GM21825 (cell line): ENCODE results near the gene KCNJ6.
"Not testable (repeated sequence)": the region's sequence is repeated elsewhere in the genome, so short reads cannot be mapped to it uniquely, and the experiment has no call there.

Experiments used
- ATAC-seq: cut with Tn5 transposase; IDR thresholded peaks from one replicate; pipeline ENCODE4 v1.9.1; 2021; ENCODE audit warnings: mild to moderate bottlenecking, moderate library complexity; ENCODE audit not compliant: unreplicated experiment

Gene KCNJ6

DNA sequence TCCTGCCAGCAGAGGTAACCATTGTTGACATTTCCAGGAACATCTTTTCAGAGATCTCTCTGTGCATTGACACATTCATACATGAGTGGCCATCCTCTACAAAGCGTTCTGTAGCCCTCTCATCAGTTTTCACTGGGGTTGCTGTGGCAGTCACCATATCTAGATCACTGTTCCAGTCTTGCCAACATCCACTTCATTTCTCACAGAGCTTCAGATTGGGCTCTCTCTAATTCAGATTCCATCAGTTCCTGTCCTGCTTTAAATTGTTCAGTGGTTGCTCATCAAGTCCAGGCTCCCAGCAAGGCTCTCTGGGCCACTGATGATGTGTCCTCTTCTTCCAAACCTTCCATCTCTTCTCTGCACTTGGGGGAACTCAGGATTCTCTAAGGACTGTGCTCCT lies 173.7 kb downstream of the KCNJ6 start:
- no peak for ATAC-seq

DNA sequence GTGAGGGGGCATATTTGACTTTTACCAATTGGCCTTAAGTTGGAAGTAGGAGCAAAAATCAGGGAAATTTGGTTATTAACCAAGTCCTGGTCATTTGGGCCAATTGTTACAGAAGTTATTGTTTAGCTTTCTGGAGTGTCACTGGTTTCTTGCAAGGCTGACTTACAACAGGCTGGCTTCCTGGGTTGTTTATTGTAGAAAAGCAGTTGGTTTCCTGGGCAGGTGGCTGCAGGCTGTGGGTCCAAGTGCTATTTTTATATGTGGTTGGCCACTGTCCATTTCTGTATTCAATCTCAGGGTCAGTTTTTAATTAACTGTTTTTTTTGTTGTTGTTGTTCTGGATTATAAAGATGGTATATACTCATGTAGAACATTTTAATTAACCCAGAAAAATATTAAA lies 174.1 kb downstream of the KCNJ6 start:
- ATAC-seq: no peak

DNA sequence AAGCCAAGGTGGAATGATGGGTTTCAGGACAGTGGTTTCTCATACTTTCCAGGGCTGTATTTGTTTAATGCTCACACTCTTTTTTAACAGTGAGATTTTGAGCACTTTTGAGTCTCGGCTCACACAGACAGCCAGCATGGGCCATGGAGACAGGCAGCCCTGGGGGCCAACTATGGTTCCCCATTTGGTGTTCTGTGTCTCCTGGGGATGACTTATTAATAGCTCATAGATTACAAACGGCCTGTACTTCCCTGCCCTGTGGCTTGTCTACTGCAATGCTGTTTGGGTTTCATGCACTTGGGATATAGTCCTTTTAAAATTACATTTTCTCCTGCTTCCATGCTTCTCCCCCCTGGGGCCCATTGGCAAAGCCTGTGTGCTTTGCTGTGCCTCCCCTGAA lies 178.3 kb downstream of the KCNJ6 start:
- ATAC-seq: no peak

DNA sequence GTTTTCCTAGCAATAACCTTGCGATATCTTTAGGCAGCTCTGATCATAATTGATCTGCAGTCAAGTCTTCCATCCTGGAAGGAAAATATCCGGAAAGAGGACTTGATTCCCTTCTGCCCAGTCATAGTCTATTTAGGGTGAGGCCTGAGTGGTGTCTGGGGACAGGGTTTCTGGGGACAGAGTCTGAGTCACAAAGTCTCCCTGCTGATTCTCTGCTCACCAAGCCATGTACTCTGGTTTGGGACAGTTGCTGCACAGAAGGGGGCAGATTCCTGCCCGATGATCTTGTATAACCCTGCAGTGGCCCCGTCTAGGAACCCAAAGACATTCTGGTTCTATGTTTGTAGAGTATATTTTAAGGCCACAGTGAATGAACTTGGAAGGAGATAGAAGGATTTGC lies 178.8 kb downstream of the KCNJ6 start:
- no peak for ATAC-seq

DNA sequence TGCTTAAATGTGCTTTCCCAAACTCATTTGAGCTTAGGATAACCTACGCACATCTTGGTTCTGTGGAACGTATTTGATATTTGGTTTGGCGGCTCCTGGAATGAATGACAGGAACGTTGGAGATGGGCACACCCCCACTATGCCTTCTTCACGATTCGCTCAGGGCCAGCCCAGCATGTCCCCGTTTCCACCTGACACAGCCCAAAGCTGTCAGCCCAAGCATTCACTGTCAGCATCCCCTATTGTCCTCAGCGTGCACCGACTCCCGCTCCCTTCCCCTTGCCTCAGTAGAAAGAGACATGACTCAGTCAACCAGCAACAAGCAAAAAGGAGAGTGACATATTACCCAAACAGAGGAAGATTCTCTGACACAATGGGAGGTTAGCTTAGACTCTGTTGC lies 181.4 kb downstream of the KCNJ6 start:
- ATAC-seq: no peak

DNA sequence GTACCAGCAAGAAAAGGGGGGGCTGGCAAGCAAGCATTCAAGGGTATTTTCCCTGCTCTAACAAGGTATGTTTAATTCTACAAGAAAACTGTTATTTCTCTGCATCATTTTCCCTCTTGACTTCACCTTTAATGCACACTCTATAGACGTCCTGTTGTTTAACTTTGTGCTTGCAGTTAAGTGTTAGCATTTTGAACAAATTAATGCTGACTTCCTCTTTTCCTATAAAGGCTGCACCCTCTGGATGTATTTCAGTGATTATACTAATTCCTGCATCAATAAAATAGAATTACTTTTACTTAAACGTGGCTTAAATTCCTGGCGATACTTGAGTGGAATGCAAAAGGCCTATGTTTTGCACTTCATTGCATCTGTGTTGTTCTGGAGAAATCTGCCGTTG lies 183.3 kb downstream of the KCNJ6 start:
- ATAC-seq: no peak

DNA sequence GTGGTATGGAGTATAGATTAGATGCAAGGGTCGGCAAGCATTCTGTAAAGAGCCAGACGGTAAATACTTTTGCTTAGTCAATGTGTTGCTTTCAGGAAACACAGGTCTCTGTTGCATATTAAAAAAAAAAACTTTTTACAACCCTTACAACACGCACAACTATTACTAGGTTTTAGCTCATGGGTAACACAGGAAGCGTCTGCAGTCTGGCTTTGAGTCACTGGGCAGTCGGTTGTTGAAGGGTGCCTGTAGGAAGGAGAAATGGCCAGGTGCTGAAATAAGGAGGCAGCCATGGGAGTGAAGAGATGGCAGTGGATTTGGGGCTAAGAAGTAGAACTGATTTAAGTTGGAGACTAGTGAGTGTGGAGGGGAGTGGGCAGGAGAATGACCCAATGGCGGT lies 192.1 kb downstream of the KCNJ6 start:
- ATAC-seq: no peak

DNA sequence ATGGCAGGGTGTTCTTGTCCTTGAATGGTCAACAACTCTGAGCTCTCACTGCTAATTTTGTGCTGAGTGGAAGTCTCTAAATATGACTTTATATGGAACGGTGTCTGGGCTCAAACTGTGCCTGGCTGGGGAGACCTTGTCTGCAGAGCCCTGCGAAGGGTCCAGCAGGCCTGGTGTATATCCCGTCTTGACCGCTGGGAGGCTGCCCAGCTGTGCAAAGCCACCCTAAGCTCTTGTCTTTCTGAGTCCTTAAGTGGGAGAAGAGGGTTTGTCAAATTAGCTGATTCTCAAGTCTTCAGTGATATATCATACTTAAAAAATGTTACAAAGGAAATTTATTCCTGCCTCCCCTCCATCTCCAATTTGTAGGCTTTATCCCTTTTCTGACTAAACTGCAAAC lies 198.7 kb downstream of the KCNJ6 start:
- no peak for ATAC-seq

DNA sequence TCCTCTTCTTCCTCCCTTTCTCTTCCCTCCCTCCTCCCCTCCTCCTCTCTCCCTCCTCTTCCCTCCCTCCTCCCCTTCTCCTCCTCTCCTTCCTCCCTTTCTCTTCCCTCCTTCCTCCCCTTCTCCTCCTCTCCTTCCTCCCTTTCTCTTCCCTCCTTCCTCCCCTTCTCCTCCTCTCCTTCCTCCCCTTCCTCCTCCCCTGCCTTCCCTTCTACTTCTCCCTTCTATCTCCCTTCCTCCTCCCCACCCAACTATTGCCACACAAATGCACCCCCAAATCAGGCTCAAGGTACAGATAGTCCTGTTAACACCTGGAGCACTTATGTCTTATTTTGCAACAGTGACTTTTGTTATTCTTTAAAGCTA lies 203.7 kb downstream of the KCNJ6 start:
- ATAC-seq: not testable (repeated sequence)

DNA sequence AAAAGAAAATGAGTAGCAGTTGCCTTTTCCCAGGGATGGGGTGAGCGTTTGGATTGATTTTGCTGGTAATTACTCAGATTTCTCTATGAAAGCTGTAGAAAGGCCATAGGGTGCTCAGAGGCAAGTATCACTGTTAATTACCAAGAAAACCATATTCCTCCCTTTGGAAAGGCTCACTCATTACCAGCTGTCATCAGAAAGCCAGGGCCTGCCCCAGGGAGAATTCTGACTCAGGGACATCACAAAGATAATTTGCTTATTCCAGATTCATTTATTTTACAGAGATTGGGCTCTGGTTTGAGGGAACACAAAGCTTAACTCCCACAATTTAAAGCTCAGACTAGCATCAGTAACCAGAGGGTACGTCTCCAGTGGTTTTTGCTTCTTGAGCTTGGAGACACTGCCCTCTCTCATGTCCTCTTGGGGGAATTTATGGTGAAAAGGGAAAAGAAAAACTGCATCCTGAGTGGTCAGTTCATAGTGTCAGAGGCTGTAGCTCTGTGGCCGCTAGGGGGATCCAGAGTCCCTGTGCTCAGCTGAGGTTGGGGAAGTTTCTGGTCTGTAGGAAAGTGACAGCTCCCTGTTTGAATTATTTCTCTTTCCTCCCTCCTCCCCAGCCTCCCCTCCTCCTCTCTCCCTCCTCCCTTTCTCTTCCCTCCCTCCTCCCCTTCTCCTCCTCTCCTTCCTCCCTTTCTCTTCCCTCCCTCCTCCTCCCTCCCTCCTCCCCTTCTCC lies 204.3 kb downstream of the KCNJ6 start:
- ATAC-seq: peak; percentile 74

DNA sequence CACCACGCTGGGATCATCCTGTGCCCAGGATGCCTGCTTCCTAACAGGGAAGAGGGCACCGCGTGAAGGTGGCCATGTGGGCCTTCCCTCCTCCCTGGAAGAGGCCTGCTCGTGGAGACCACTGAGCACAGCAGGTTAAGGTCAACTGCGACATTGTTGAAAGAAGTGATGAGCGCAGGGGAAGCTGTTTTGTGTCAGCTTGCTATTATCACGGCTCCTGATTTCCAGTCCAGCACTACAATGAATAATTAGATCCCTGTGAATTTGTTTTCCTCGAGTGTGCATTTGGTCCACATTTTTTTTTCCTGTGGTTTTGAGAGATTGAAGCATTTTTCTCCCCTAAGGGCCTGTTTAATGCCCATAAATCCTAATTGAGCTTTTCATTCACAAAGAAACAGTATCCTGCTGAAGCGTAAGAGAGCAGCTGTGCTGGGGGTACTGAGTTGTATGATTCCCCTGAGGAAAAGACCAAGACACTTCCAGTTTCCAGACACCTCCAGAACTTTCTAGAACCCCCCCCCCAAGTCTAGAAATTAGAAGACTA lies 204.9 kb downstream of the KCNJ6 start:
- no peak for ATAC-seq

DNA sequence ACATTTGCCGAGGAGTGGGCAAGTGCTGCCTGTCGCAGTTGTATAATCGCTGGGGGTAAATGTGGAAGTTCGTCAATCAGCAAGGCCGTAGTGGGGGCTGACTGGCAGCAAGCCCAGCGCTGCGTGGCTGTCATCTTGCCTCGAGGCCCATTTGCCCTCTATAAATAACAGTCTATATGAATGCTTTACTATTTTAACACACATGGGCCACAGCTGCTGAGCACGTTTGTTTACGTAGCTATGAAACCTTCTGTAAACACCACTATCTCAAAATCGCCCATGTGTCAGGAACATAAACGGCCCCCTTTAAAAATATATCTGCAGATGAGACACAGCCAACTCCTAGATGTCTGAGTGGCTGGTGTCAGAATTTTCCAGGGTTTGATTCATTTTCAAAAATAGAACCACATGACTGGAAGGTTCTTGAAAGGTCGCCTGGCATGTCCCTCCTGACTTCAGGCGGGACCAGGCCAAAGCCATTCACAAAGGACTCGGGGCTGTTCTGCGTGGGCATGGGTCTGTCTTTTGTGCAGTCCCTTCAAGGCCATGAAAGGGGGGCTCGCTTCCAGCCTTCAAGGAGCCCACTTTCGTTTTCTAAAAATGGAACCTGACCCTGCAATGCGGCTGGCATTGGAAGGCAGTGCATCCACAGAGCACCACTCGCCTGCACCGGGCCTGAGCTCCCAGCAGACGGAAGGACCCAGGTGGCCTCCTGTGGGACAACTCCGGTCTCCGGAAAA lies 205.5 kb downstream of the KCNJ6 start:
- no peak for ATAC-seq

DNA sequence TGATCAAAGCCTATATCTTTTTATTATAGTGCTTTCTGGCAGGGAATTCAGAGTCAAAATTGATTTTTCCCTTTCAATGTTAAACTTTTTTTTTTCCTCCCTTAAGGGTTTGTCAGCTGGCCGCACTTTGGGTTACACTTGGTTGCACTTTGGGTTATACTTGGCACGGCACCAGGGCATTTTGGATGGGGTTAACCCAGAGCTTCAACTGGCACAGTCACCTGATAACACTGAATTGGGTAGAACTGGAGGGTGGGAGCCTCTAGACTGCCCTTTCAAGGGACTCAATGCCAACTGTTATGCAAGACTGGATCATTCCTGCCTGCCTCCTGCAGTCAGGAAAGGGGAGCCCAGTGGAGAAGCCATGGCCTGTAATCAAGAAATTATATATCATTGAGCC lies 211.5 kb downstream of the KCNJ6 start:
- ATAC-seq: no peak

DNA sequence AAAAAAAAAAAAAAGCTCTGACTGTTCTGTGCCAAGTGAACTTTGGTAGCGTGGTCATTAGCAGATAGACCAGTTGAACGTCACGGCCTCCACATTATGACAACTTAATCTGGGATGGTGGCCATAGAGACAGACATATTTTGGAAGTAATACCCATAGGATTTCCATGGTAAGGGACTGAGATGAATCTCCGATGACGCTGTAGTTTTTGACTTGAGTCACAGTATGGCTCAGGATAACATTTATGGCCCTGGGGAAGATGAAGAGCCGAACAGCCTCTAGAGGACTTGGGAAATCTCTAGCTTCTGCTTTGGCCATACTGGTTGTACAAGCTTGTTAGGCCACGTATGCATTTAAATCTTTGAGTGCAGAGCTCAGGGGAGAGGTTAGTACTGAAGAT lies 214.0 kb downstream of the KCNJ6 start:
- ATAC-seq: no peak

DNA sequence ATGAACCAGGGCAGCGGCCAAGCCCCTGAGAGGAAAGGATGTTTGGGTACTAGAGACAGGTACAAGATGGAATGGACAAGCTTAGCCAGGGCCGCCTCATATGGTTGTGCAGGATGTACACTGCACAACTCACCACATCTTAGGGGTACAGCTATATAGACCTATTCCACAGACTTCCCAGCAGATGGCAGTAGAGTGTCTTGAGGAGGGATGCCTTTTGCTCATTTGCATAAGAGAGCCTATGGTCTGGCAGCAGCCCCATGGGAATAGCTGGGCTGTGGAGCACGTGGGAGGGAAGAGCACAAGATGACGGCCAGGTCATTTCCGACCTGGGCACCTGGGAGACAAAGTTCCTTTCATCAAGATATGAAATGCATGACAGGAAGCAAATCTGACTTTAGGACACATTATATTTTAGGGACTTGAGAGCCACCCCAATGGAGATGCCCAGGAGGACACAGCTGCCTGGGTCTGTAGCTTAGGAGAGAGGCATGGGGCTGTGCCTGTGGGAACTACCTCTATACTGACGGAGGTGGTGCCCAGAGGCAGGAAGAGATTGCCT lies 215.5 kb downstream of the KCNJ6 start:
- peak; percentile 85 for ATAC-seq

DNA sequence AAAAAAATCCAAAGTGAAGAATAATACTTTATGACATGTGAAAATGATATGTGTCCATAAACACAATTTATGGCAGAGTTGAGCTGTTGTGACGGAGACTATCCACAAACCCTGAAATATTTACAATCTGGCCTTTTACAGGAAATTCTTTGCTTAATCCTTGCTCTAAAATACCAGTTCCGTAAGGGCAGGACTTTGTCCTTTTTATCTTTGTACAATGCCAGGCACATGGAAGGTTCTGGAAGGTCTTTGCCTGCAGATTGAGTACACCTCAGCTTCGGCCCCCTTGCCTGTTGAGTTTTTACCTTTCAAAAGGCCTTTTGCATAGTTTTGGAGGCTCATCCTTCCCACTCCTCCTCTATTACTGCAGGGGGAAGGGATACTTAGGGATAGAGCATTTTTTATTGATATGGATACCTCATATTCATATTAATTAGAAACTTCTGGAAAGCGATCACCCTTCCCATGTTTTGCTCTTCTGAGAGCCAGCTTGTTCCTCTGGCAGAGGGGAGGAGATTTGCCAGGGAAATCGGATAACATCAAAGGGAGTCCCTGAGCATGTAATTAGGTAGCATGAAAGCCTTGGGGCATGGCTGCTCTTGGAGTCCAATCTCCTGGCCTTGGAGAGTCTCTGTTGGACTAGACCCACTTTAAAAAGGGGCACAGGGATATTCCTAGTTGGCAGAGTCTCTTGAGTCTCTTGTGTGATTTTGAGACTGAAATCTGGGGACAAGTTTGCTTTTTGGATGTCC lies 217.1 kb downstream of the KCNJ6 start:
- no peak for ATAC-seq

DNA sequence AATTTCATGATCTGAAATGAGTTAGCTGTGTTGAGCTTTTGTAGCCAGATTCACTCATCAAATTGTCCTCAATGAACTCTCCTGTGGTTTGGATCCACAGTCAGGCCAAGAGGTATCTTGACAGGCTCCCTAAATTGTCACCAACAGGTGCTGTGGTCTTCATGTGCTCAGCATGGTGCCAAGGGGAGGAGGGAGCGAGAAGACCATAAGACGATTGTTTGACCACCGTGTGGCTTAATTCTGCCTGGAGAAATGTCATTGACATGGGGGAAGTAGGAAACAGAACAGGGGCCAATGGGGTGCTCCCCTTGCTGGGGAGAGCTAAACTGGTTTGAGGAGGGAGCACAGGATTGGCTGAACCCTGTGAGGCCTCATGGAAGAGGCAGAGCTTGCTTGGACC lies 219.3 kb downstream of the KCNJ6 start:
- no peak for ATAC-seq

DNA sequence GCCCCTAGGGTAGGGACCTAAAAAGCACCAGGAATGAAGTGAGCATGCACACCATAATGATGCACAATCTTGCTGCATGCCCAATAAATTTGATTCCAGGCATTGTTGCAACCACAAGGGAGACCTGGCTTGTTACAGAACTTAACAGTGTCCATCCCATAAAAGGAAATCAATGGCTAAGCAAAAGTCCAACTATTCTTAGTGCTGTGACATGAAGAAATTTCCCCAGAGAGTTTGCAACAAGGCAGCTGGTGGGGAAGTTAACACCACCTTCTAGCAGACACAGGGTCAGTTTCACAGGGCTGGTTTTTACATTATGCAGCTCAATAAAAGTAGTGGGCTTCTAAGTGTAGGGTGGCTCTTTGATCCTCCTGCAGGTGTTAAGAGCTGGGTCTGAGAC lies 221.1 kb downstream of the KCNJ6 start:
- ATAC-seq: no peak

DNA sequence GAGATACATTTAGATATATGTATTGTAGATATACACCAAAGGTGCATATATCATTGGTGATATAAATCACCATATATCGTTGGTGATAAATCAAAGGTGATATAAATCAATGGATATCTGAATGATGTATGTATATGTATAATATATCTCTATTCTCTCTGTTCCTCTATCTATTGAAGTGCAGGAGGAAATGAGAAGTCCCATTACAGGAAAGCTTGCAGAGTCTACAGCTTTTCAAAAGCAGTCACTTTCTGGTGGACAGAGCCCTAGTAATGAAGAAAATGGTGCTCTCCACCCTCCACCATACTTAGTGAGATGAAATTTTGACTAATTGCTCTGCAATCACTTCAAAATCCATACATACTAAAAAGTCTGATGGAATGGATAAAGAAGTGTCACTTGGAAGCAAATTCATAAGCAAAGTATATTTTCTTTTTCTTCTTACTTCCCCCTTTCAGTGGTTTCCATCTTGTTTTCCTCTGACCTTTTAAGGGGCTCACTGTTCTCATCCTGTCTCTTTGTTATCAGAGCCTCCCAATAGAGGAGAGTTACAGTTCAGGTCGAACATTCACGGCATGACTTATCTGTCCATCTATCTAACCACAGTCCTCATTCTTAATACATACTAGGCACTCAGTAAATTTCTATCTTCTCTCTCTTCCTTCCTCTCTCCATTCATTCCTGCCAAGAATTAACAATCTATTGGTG lies 227.2 kb downstream of the KCNJ6 start:
- ATAC-seq: no peak

DNA sequence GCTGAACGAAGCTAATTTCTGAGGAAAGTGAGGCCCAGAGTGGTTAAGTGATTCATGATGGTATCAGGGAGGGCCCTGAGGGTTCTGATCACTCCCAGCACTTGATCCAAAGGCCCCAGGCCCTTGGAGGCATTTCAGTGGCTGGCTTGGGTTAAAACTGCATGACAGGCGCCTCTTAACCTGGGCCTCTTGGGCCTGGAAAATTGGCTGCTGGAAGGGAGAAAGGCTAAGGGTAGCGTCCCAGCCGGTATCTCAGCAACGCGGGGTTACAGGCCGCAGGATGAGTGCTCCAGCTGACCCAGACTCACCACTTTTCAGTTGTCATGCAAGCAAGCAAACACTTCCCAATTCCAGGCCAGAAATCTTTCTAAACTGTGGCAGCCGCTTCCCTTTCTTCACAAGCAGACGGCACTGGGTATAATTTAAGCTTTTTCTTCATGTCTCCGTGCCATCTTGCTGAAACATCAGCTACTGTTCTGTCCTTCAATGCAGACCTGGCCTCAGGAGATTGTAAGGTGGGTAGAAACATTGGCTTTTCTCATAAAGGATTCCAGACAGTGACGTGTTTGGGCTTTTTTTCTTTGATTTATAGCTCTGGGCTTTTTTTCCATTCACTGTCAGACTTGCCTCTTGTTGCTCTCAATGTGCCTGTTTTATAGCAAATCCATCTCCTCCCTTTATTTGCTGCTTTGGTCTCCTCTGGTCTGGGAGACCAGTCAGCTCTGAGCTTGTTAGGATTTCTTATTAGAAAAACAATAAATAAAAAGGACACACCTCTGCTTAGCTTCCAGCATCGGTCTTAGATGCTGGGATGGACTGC lies 229.1 kb downstream of the KCNJ6 start:
- ATAC-seq: no peak
